ENCODE data around the gene RPL35A. TPM values are rescaled to one million over a fixed set of nuclear protein-coding genes. Genes with fewer than 3 reads are reported as not detected.

RPL35A gene
- total RNA-seq, 1 donor: 1,042 TPM

DNA sequence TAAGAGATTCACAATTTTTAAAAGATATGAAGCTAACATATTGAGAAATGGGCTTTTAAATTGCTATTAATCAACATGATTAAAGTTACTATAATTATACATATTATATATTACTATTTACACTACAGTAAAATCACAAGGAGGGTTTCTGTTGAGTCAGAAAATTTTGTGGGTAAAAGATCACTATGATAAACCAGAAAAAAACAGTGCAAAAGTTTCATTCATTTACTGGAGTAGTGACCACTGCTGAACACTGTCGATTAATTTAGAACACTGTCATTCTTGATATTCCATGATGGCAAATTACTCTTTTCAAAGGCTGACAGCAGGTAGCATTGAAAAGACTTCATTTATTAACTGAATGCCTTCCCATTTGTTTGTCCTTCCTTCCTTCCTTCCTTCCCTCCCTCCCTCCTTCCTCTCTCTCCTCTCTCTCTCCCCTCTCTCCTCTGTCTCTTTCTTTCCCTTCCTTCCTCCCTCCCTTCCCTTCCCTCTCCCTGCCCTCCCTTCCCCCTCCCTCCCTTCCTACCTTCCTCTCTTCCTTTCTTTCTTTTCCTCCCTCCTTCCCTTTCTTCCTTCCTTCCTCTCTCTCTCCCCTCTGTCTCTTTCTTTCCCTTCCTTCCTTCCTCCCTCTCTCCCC, 9.1 kb upstream of the RPL35A start:
- TF ChIP-seq, protein P1, sequence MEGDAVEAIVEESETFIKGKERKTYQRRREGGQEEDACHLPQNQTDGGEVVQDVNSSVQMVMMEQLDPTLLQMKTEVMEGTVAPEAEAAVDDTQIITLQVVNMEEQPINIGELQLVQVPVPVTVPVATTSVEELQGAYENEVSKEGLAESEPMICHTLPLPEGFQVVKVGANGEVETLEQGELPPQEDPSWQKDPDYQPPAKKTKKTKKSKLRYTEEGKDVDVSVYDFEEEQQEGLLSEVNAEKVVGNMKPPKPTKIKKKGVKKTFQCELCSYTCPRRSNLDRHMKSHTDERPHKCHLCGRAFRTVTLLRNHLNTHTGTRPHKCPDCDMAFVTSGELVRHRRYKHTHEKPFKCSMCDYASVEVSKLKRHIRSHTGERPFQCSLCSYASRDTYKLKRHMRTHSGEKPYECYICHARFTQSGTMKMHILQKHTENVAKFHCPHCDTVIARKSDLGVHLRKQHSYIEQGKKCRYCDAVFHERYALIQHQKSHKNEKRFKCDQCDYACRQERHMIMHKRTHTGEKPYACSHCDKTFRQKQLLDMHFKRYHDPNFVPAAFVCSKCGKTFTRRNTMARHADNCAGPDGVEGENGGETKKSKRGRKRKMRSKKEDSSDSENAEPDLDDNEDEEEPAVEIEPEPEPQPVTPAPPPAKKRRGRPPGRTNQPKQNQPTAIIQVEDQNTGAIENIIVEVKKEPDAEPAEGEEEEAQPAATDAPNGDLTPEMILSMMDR (IDR thresholded peaks at IDR 0.05; ENCODE audit: insufficient read depth, low read length): no peak
- no peak for DNase-seq (ENCODE audit: low read depth)
- H3K4me3 ChIP-seq (ENCODE audit: low read depth, low read length): no peak overlapping the region

DNA sequence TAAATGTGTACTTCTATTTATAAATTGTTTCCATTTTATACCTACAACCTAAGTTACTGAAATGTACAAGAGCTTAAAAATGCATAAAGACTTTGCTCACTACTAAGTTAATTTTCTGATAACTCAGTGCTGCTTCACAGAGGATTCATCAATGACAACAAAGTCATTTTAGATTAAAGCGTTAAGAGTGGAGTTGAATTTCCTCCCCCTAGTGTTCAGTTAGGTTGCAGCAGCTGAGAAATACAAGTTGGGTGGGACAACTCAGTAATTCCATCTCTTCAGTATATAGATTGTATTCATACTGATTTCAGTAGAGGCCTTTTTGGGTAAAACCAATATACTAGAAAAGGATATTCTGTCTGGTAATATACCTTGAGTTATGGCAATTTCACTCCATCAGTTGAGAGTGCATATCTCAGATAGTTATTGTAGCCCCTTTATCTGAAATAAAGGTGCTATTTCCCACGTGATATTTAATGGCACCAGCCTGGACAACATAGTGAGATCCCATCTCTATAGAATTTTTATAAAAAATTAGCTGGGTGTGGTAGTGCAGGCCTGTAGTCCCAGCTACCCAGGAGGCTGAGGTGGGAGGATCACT, 6.9 kb upstream of the RPL35A start:
- DNase-seq (ENCODE audit: low read depth): peak; percentile 69
- no peak overlapping the region for H3K4me3 ChIP-seq (ENCODE audit: low read depth, low read length)
- TF ChIP-seq, protein P1 (IDR thresholded peaks at IDR 0.05; ENCODE audit: insufficient read depth, low read length): peak; percentile 90

- DNase-seq (ENCODE audit: low read depth): no peak
- peak overlapping the region; percentile 87 for H3K4me3 ChIP-seq (ENCODE audit: low read depth, low read length)
- TF ChIP-seq, protein P1 (IDR thresholded peaks at IDR 0.05; ENCODE audit: insufficient read depth, low read length): no peak
Measured at GRCh38 chr3:197949191-197949777, 706 bp upstream of the RPL35A start.

GRCh38 chr3:197950677-197951061, 679 bp downstream of the RPL35A start:
- DNase-seq (ENCODE audit: low read depth): no peak
- H3K4me3 ChIP-seq (ENCODE audit: low read depth, low read length): peak overlapping the region; percentile 87
- TF ChIP-seq, protein P1 (IDR thresholded peaks at IDR 0.05; ENCODE audit: insufficient read depth, low read length): no peak

DNA sequence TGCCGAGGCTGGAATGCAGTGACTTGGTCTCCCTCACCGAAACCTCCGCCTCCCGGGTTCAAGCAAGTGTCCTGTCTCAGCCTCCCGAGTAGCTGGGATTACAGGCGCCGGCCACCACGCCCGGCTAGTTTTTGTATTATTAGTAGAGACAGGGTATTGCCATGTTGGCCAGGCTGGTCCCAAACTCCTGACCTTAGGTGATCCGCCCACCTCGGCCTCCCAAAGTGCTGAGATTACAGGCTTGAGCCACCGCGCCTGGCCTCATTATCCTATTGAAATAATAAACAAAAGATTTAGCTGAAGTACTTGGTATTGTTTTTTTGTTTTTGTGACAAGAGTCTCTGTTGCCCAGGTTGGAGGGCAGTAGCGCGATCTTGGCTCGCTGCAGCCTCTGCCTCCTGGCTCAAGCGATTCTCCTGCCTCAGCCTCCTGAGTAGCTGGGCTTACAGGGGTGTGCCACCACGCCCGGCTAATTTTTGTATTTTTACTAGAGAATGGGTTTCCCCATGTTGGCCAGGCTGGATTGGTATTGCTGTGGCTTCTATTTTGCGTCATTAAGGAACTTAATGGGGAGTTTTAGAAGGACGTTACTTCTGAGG, 1.5 kb downstream of the RPL35A start:
- peak overlapping the region; percentile 87 for H3K4me3 ChIP-seq (ENCODE audit: low read depth, low read length)
- TF ChIP-seq, protein P1 (IDR thresholded peaks at IDR 0.05; ENCODE audit: insufficient read depth, low read length): no peak
- no peak for DNase-seq (ENCODE audit: low read depth)

DNA sequence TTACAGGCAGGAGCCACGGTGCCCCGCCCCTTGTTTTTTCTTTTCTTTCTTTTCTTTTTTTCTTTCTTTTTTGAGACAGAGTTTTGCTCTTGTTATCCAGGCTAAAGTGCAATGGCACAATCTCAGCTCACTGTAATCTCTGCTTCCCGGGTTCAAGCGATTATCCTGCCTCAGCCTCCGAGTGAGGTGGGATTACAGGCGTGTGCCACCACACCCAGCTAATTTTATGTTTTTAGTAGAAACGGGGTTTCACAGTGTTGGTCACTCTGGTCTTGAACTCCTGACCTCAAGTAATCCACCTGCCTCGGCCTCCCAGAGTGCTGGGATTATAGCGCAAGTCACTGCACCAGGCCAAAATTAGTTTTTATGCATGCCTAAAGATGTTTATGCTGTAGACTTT, 2.5 kb downstream of the RPL35A start:
- no peak for DNase-seq (ENCODE audit: low read depth)
- peak overlapping the region; percentile 9 for H3K4me3 ChIP-seq (ENCODE audit: low read depth, low read length)
- TF ChIP-seq, protein P1 (IDR thresholded peaks at IDR 0.05; ENCODE audit: insufficient read depth, low read length): no peak

Data from fibroblast of the aortic adventitia (primary cell).